ENCODE measurements around the gene BABAM2.
"Not testable (repeated sequence)": the region's sequence is repeated elsewhere in the genome, so short reads cannot be mapped to it uniquely, and the experiment has no call there.

Gene BABAM2

GRCh38 chr2:28332696-28333095 is 442.2 kb downstream of the BABAM2 start:
- no peak for DNase-seq (ENCODE audit: low read depth)

- no peak for DNase-seq (ENCODE audit: low read depth)
Measured at GRCh38 chr2:28333606-28334526, 443.3 kb downstream of the BABAM2 start.

- DNase-seq (ENCODE audit: low read depth): no peak
Measured at GRCh38 chr2:28334527-28334894, 444.0 kb downstream of the BABAM2 start.

GRCh38 chr2:28335265-28335664 is 444.7 kb downstream of the BABAM2 start:
- not testable (repeated sequence) for DNase-seq (ENCODE audit: low read depth)

- no peak for DNase-seq (ENCODE audit: low read depth)
Measured at GRCh38 chr2:28335666-28336065, 445.1 kb downstream of the BABAM2 start.

- DNase-seq (ENCODE audit: low read depth): no peak
Measured at GRCh38 chr2:28336264-28336980, 445.9 kb downstream of the BABAM2 start.

- DNase-seq (ENCODE audit: low read depth): no peak
Measured at GRCh38 chr2:28336982-28337627, 446.6 kb downstream of the BABAM2 start.

- DNase-seq (ENCODE audit: low read depth): no peak
Measured at GRCh38 chr2:28338046-28338817, 447.7 kb downstream of the BABAM2 start.

- DNase-seq (ENCODE audit: low read depth): no peak
Measured at GRCh38 chr2:28338831-28339321, 448.3 kb downstream of the BABAM2 start.

- DNase-seq (ENCODE audit: low read depth): no peak
Measured at GRCh38 chr2:28339516-28340175, 449.1 kb downstream of the BABAM2 start.

GRCh38 chr2:28340312-28341202 is 450.0 kb downstream of the BABAM2 start:
- no peak for DNase-seq (ENCODE audit: low read depth)

- no peak for DNase-seq (ENCODE audit: low read depth)
Measured at GRCh38 chr2:28341208-28341891, 450.8 kb downstream of the BABAM2 start.

- no peak for DNase-seq (ENCODE audit: low read depth)
Measured at GRCh38 chr2:28342081-28342967, 451.8 kb downstream of the BABAM2 start.

GRCh38 chr2:28343184-28343942 is 452.8 kb downstream of the BABAM2 start:
- DNase-seq (ENCODE audit: low read depth): no peak

GRCh38 chr2:28343971-28344715 is 453.6 kb downstream of the BABAM2 start:
- DNase-seq (ENCODE audit: low read depth): no peak

GRCh38 chr2:28344756-28345373 is 454.3 kb downstream of the BABAM2 start:
- no peak for DNase-seq (ENCODE audit: low read depth)

- no peak for DNase-seq (ENCODE audit: low read depth)
Measured at GRCh38 chr2:28345619-28346018, 455.1 kb downstream of the BABAM2 start.

All from stimulated activated CD8-positive, alpha-beta memory T cell treated with anti-CD3 and anti-CD28 coated beads, Interleukin-12 subunit alpha, Interleukin-12 subunit beta, amount 100 ng/mL, for 4 hours (primary cell).